Gastrocnemius medialis (tissue), 4 donors: Measurements from ENCODE around the gene LHPP. TPM values are rescaled to one million over a fixed set of nuclear protein-coding genes. Genes with fewer than 3 reads are reported as not detected.

Experiments
- ATAC-seq, 2 donors: fragments of 150-250 bp; one replicate each; pipeline ENCODE4 v1.9.1; 2016
- DNase-seq, 2 donors: peaks; one replicate each; pipeline ENCODE4 v3.0.0-alpha.2; 2019
- H3K27ac ChIP-seq, 4 donors: fragments of 200-600 bp; sonication (generic); 1 replicate in 1 of 4; 2 replicates in 3 of 4; pipeline ENCODE4 v1.5.1; 2016 to 2018; ENCODE audit warnings: mild to moderate bottlenecking in 2 of 4, moderate library complexity in 1 of 4
- H3K27me3 ChIP-seq, 3 donors: fragments of 200-600 bp; sonication (generic) in 2 of 3; 1 replicate in 1 of 3; 2 replicates in 2 of 3; pipeline versions ENCODE4 v1.5.1 to v1.6.0; 2016 to 2019; ENCODE audit warnings: mild to moderate bottlenecking in 1 of 3, moderate library complexity in 1 of 3
- H3K36me3 ChIP-seq, 2 donors: fragments of 200-600 bp; sonication (generic) in 1 of 2; one replicate each; pipeline ENCODE4 v1.5.1; 2017 to 2018
- H3K4me1 ChIP-seq, 2 donors: fragments of 200-600 bp; sonication (generic) in 1 of 2; one replicate each; pipeline ENCODE4 v1.5.1; 2016 to 2017; ENCODE audit warnings: mild to moderate bottlenecking in 2 of 2
- H3K4me3 ChIP-seq, 4 donors: fragments of 200-600 bp; sonication (generic) in 3 of 4; 1 replicate in 1 of 4; 2 replicates in 3 of 4; pipeline ENCODE4 v1.5.1; 2016 to 2019; ENCODE audit warnings: mild to moderate bottlenecking in 2 of 4
- H3K9me3 ChIP-seq, 3 donors: fragments of 200-600 bp; sonication (generic) in 2 of 3; 1 replicate in 1 of 3; 2 replicates in 2 of 3; pipeline ENCODE4 v1.5.1; 2016 to 2019
- POLR2A ChIP-seq, 2 donors: fragments of 450-650 bp; IDR thresholded peaks; one replicate each; pipeline ENCODE4 v1.6.1; 2017; ENCODE audit warnings: antibody characterized with exemption in 2 of 2, mild to moderate bottlenecking in 2 of 2, moderate library complexity in 2 of 2
- in situ Hi-C, 4 donors: fragments of 200-750 bp; cut with MboI; loops; one replicate each; pipeline versions ENCODE4 v1.15.0 to v1.8.0; 2017; ENCODE audit warnings: low sequenced_read_pairs in 4 of 4
- intact Hi-C: fragments of 100-400 bp; cut with DNase I; formaldehyde crosslinking; loops from one replicate; pipeline ENCODE4 v1.15.1; 2023; ENCODE audit warnings: low total_unique reads
- total RNA-seq, 4 donors: library from RNA; depleted of rRNA; stranded (reverse); fragments of >200 nt; gene quantifications; one replicate each; pipeline versions ENCODE4 v1.1.0 to v1.2.3, GENCODE V29; 2016
- TF ChIP-seq, protein P1 (sequence below), 5 experiments: fragments of 450-650 bp in 3 of 5; fragments of 200-600 bp in 2 of 5; sonication (generic) in 2 of 5; IDR thresholded peaks in 4 of 5; conservative IDR thresholded peaks in 1 of 5; 1 replicate in 4 of 5; 2 replicates in 1 of 5; pipeline ENCODE4 v1.5.1; 2016 to 2019; ENCODE audit warnings: antibody characterized with exemption in 5 of 5, mild to moderate bottlenecking in 3 of 5, moderate library complexity in 3 of 5

The LHPP gene
- total RNA-seq, 4 donors from 2014 or later = 4.9 to 16.0 (median 12.2) TPM

DNA sequence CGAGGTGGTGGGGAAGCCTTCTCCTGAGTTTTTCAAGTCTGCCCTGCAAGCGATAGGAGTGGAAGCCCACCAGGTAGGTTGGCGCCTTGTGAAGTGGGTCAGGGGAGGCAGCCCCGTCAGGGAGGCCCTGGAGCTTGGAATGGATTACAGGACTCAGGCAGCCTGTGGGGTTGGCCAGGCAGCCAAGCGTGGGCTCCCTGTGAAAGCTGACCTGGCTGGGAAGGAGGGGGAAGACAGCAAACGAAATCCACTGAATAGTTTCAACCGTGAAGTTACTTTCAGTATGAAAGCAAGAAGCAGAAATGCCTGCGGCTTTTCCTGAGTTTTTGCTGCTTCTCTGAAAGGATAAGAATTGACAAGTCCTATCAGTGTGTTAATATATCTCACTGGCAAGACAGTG is 36.4 kb downstream of the LHPP start:
- no peak overlapping the region for H3K27ac ChIP-seq
- DNase-seq = no peak
- peaks cover 0 to 9% of the 10 kb centered on the region in 2 donors for H3K36me3 ChIP-seq
- no peaks in the 10 kb centered on the region for H3K9me3 ChIP-seq
- ATAC-seq = no peak
- no peak overlapping the region for H3K4me3 ChIP-seq
- in situ Hi-C loops = no loop called here
- no peaks in the 10 kb centered on the region for H3K27me3 ChIP-seq
- H3K4me1 ChIP-seq = no peaks in the 10 kb centered on the region
- TF ChIP-seq, protein P1, sequence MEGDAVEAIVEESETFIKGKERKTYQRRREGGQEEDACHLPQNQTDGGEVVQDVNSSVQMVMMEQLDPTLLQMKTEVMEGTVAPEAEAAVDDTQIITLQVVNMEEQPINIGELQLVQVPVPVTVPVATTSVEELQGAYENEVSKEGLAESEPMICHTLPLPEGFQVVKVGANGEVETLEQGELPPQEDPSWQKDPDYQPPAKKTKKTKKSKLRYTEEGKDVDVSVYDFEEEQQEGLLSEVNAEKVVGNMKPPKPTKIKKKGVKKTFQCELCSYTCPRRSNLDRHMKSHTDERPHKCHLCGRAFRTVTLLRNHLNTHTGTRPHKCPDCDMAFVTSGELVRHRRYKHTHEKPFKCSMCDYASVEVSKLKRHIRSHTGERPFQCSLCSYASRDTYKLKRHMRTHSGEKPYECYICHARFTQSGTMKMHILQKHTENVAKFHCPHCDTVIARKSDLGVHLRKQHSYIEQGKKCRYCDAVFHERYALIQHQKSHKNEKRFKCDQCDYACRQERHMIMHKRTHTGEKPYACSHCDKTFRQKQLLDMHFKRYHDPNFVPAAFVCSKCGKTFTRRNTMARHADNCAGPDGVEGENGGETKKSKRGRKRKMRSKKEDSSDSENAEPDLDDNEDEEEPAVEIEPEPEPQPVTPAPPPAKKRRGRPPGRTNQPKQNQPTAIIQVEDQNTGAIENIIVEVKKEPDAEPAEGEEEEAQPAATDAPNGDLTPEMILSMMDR (IDR thresholded peaks at IDR 0.05 in 4 of 5, conservative IDR thresholded peaks at IDR 0.05 in 1 of 5) = no peak
- no peak for TF ChIP-seq POLR2A (IDR thresholded peaks at IDR 0.05)
- intact Hi-C loops = no loop called here

DNA sequence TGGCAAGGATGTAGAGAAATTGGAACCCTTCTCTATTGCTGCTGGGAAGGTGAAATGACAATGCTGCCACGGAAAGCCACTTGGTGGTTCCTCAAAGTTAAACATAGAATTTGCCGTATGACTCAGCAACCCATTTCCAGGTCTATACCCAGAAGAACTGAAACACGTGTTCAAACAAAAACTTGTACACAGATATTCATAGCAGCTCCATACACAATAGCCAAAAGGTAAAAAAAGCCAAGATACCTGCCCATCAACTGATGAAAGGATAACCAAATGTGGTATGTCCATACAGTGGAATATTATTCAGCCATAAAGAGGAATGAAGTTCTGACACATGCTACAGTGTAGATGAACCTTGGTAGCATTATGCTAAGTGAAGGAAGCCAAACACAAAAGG is 39.1 kb downstream of the LHPP start:
- peaks cover 0 to 9% of the 10 kb centered on the region in 2 donors for H3K36me3 ChIP-seq
- DNase-seq (no peak), ATAC-seq (no peak)
- in situ Hi-C loops (no loop called here), intact Hi-C loops (no loop called here)
- no peaks in the 10 kb centered on the region for H3K4me1 ChIP-seq
- no peaks in the 10 kb centered on the region for H3K27me3 ChIP-seq
- no peak overlapping the region for H3K4me3 ChIP-seq
- H3K9me3 ChIP-seq = no peaks in the 10 kb centered on the region
- no peak overlapping the region for H3K27ac ChIP-seq
- TF ChIP-seq, protein P1 (IDR thresholded peaks at IDR 0.05 in 4 of 5, conservative IDR thresholded peaks at IDR 0.05 in 1 of 5) = no peak
- TF ChIP-seq POLR2A (IDR thresholded peaks at IDR 0.05) = no peak

DNA sequence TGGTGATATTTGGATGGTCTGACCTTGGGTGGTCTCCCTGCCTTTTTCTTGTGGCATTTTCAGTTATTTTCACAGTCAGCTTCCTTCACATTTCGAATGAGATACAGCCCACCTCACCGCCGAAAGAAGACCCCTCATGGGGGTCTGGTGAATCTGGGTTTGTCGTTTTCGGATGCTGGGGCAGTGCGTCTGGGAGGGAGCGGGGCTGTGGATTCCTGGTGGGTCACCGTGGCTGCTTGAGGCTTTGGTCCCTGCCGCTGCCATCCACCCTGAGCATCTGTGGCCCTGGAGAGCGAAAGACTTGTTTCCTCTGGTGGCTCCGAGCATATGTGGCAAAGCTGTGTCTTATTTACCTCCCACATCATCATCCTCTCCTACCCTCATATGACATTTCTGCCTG is 43.1 kb downstream of the LHPP start:
- H3K4me3 ChIP-seq = no peak overlapping the region
- H3K9me3 ChIP-seq = no peaks in the 10 kb centered on the region
- intact Hi-C loops (no loop called here), in situ Hi-C loops (no loop called here)
- H3K27ac ChIP-seq = no peak overlapping the region
- no peaks in the 10 kb centered on the region for H3K4me1 ChIP-seq
- DNase-seq = no peak
- no peaks in the 10 kb centered on the region for H3K27me3 ChIP-seq
- no peak for TF ChIP-seq POLR2A (IDR thresholded peaks at IDR 0.05)
- peaks cover 0 to 9% of the 10 kb centered on the region in 2 donors for H3K36me3 ChIP-seq
- ATAC-seq = no peak

DNA sequence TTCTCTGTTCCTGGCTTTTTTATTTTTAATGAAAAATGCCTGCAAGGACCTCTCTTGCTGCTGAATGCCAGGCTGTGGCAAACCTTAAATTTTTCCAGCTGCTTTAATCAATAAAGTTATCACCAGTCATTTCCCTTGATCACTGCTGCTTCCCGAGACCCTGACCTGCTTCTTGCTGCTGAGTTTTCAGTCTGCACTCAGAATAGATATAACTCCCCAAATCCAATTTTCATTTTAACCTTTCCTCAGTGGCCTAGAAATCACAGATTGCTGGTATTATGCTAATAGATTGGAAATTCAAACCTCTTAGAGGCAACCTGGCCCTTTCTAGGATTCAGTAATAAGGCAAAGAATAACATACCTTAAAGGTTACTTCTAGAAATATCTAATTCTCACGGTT is 43.7 kb downstream of the LHPP start:
- peaks cover 0 to 7% of the 10 kb centered on the region in 2 donors for H3K36me3 ChIP-seq
- in situ Hi-C loops (no loop called here), intact Hi-C loops (no loop called here)
- DNase-seq (no peak), ATAC-seq (no peak)
- no peaks in the 10 kb centered on the region for H3K4me1 ChIP-seq
- TF ChIP-seq, protein P1 (IDR thresholded peaks at IDR 0.05 in 4 of 5, conservative IDR thresholded peaks at IDR 0.05 in 1 of 5) = no peak
- no peak for TF ChIP-seq POLR2A (IDR thresholded peaks at IDR 0.05)
- H3K4me3 ChIP-seq = no peak overlapping the region
- no peak overlapping the region for H3K27ac ChIP-seq
- H3K27me3 ChIP-seq = no peaks in the 10 kb centered on the region
- H3K9me3 ChIP-seq = no peaks in the 10 kb centered on the region

DNA sequence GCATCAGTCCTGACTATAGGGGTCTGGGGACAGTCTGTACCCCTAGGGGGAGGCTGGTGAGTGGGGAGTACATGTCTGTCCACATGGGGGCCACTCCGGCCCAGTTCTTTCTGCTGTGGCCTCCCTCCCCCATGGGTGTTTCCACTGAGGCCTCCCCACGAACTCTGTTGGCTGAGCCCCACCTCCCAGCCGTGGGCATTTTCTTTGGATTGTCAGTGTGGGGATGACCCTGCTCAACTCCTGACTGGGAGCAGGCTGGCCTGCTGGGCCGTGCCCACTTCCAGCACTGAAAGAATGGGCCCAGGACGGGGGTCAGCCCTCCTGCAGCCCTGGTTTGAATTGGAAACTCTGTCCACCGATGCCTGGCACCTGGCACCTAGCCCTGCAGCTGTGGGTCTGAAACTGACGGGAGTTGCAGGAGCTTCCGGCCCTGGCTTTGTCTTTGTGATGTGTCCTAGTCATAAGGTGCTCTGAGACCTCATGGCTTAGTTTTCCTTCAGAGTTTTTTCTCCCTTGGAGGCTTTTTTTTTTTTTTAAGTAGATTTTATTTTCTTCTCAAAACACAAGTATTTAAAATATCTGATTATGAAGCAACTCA is 46.5 kb downstream of the LHPP start:
- no peaks in the 10 kb centered on the region for H3K9me3 ChIP-seq
- no peaks in the 10 kb centered on the region for H3K27me3 ChIP-seq
- intact Hi-C loops = no loop called here
- no peak for ATAC-seq
- no peak overlapping the region for H3K4me3 ChIP-seq
- no peak overlapping the region for H3K27ac ChIP-seq
- in situ Hi-C loops = no loop called here
- H3K36me3 ChIP-seq = no peaks in the 10 kb centered on the region
- no peak for TF ChIP-seq POLR2A (IDR thresholded peaks at IDR 0.05)
- TF ChIP-seq, protein P1 (IDR thresholded peaks at IDR 0.05 in 4 of 5, conservative IDR thresholded peaks at IDR 0.05 in 1 of 5) = no peak
- no peak for DNase-seq
- no peaks in the 10 kb centered on the region for H3K4me1 ChIP-seq
